HepG2 (cell line): ENCODE measurements around the gene SOX8.

Source experiments
- CHD4 ChIP-seq: fragments of 200-600 bp; sonication (generic); IDR thresholded peaks from 2 replicates; pipeline ENCODE4 v1.7.0; 2017; ENCODE audit warnings: mild to moderate bottlenecking, low read length, borderline replicate concordance
- EP300 ChIP-seq, 3 experiments: sonication (generic) in 1 of 3; formaldehyde crosslinking in 1 of 3; IDR thresholded peaks; 2 replicates each; pipeline versions ENCODE4 v1.5.1 to v1.6.1; 2011 to 2020; ENCODE audit warnings: low read depth in 2 of 3, low read length in 2 of 3, borderline replicate concordance in 1 of 3, improper control_type of control experiment in 1 of 3, mild to moderate bottlenecking in 1 of 3, missing genetic modification reagents in 1 of 3, moderate library complexity in 1 of 3
- HMG20A ChIP-seq: IDR thresholded peaks from 2 replicates; pipeline ENCODE4 v1.6.1; 2016; ENCODE audit warnings: borderline replicate concordance

- TF ChIP-seq CHD4 = no peak
- TF ChIP-seq HMG20A (CRISPR knock-in tag) = no peak
- TF ChIP-seq EP300 (IDR thresholded peaks at IDR 0.05; ENCODE audit: low read depth in 2 of 2, low read length in 2 of 2) = no peak
- no peak for TF ChIP-seq EP300 (CRISPR knock-in tag; IDR thresholded peaks at IDR 0.05; ENCODE audit: borderline replicate concordance)
These were observed 11.2 kb upstream of the SOX8 start for GRCh38 chr16:970386-970765.
